Measurements from ENCODE around the gene KLRK1. TPM values are rescaled to one million over a fixed set of nuclear protein-coding genes. Genes with fewer than 3 reads are reported as not detected.

Gene KLRK1
- polyA plus RNA-seq, 1 donor from 2014 or later = 14.9 TPM

DNA sequence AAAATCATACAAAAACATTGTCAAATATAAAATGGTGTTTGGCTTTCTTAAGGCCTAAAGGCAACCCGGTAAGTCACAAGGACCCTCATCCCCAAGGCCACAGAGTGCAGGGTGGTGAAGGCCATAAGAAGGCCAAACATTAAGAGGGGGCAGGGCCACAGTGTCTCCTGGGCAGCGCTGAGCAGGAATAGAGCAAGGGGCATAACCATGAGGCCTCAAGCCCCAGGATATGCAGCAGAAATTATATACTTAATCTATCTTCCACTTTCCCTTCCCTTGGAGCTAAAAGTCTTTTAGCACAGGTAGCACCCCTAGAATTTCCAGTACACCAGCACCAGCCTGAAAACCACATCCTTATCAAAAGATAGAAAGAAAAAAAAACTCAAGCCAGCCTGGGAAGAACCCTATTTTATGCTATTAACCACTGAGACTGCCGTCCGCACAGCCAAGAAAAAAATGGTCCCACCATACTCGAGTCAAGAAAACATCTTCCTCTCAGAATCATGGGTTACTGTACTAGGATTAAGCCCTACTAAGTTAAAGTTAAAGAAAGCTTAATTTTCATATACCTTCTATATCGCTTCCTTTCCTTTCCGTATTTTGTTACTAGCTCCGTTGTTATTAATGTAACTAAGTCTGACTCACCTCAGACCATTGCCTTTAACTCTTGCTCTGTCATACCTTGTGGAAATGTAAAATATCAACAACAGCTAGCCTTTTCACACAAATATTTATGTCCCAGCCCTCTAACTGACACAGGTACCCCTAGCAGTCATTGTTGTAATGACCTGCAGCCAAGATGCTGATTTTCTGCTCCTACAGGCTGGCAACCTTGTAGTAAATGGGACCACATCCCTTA, 20.1 kb downstream of the KLRK1 start:
- H3K27me3 ChIP-seq (ENCODE audit: insufficient read depth, low read depth, low read length) = no peaks in the 10 kb centered on the region
- TF ChIP-seq RAD21 (conservative IDR thresholded peaks at IDR 0.05) (no peak), CTCF (IDR thresholded peaks at IDR 0.05; ENCODE audit: poor library complexity, severe bottlenecking) (no peak), TAF1 (IDR thresholded peaks at IDR 0.05; ENCODE audit: low read depth) (no peak), EZH2 (IDR thresholded peaks at IDR 0.05; ENCODE audit: borderline replicate concordance, insufficient read depth, low read length, poor library complexity, severe bottlenecking) (no peak), MXI1 (conservative IDR thresholded peaks at IDR 0.05; ENCODE audit: poor library complexity, severe bottlenecking) (no peak), EP300 (conservative IDR thresholded peaks at IDR 0.05; ENCODE audit: poor library complexity, severe bottlenecking) (no peak), POLR2AphosphoS5 (IDR thresholded peaks at IDR 0.05) (no peak), SMC3 (conservative IDR thresholded peaks at IDR 0.05; ENCODE audit: poor library complexity) (no peak)
- TF ChIP-seq, protein P1, sequence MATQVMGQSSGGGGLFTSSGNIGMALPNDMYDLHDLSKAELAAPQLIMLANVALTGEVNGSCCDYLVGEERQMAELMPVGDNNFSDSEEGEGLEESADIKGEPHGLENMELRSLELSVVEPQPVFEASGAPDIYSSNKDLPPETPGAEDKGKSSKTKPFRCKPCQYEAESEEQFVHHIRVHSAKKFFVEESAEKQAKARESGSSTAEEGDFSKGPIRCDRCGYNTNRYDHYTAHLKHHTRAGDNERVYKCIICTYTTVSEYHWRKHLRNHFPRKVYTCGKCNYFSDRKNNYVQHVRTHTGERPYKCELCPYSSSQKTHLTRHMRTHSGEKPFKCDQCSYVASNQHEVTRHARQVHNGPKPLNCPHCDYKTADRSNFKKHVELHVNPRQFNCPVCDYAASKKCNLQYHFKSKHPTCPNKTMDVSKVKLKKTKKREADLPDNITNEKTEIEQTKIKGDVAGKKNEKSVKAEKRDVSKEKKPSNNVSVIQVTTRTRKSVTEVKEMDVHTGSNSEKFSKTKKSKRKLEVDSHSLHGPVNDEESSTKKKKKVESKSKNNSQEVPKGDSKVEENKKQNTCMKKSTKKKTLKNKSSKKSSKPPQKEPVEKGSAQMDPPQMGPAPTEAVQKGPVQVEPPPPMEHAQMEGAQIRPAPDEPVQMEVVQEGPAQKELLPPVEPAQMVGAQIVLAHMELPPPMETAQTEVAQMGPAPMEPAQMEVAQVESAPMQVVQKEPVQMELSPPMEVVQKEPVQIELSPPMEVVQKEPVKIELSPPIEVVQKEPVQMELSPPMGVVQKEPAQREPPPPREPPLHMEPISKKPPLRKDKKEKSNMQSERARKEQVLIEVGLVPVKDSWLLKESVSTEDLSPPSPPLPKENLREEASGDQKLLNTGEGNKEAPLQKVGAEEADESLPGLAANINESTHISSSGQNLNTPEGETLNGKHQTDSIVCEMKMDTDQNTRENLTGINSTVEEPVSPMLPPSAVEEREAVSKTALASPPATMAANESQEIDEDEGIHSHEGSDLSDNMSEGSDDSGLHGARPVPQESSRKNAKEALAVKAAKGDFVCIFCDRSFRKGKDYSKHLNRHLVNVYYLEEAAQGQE (IDR thresholded peaks at IDR 0.05; ENCODE audit: borderline replicate concordance) = no peak
- no peaks in the 10 kb centered on the region for H3K9me3 ChIP-seq (ENCODE audit: low read length)
- H3K79me2 ChIP-seq (replicated peaks; ENCODE audit: insufficient read depth, low read length) = no peaks in the 10 kb centered on the region
- no peak overlapping the region for H3K9ac ChIP-seq (ENCODE audit: low read length)
- no peak overlapping the region for H2AFZ ChIP-seq (ENCODE audit: low read depth, low read length)
- H3F3A ChIP-seq (ENCODE audit: insufficient read depth, low read length, poor library complexity, severe bottlenecking) = no peaks in the 10 kb centered on the region
- H3K9me2 ChIP-seq (ENCODE audit: insufficient read depth, low read length) = no peaks in the 10 kb centered on the region
- H3K4me2 ChIP-seq (ENCODE audit: low read length) = no peak overlapping the region
- no peaks in the 10 kb centered on the region for H3K36me3 ChIP-seq (ENCODE audit: insufficient read depth, low read length)
- no peak overlapping the region for H3K4me3 ChIP-seq (ENCODE audit: low read length)
- no peaks in the 10 kb centered on the region for H4K20me1 ChIP-seq (ENCODE audit: insufficient read depth)
- H3K27ac ChIP-seq (ENCODE audit: low read length) = no peak overlapping the region

- Histone ChIP-seq H3K9ac (ENCODE audit: low read length) (no peak overlapping the region), H3K27me3 (ENCODE audit: insufficient read depth, low read depth, low read length) (no peaks in the 10 kb centered on the region), H3K9me2 (ENCODE audit: insufficient read depth, low read length) (no peaks in the 10 kb centered on the region), H3F3A (ENCODE audit: insufficient read depth, low read length, poor library complexity, severe bottlenecking) (no peaks in the 10 kb centered on the region), H4K20me1 (ENCODE audit: insufficient read depth) (no peaks in the 10 kb centered on the region), H3K36me3 (ENCODE audit: insufficient read depth, low read length) (no peaks in the 10 kb centered on the region), H3K4me3 (ENCODE audit: low read length) (no peak overlapping the region), H2AFZ (ENCODE audit: low read depth, low read length) (no peak overlapping the region), H3K4me2 (ENCODE audit: low read length) (no peak overlapping the region), H3K27ac (ENCODE audit: low read length) (no peak overlapping the region), H3K79me2 (replicated peaks; ENCODE audit: insufficient read depth, low read length) (no peaks in the 10 kb centered on the region), H3K9me3 (ENCODE audit: low read length) (no peaks in the 10 kb centered on the region)
- no peak for TF ChIP-seq SMC3 (conservative IDR thresholded peaks at IDR 0.05; ENCODE audit: poor library complexity)
- TF ChIP-seq, protein P1 (IDR thresholded peaks at IDR 0.05; ENCODE audit: borderline replicate concordance) = no peak
- no peak for TF ChIP-seq CTCF (IDR thresholded peaks at IDR 0.05; ENCODE audit: poor library complexity, severe bottlenecking)
- no peak for TF ChIP-seq TAF1 (IDR thresholded peaks at IDR 0.05; ENCODE audit: low read depth)
- TF ChIP-seq MXI1 (conservative IDR thresholded peaks at IDR 0.05; ENCODE audit: poor library complexity, severe bottlenecking) = no peak
- TF ChIP-seq RAD21 (conservative IDR thresholded peaks at IDR 0.05) = no peak
- no peak for TF ChIP-seq EP300 (conservative IDR thresholded peaks at IDR 0.05; ENCODE audit: poor library complexity, severe bottlenecking)
- no peak for TF ChIP-seq EZH2 (IDR thresholded peaks at IDR 0.05; ENCODE audit: borderline replicate concordance, insufficient read depth, low read length, poor library complexity, severe bottlenecking)
- TF ChIP-seq POLR2AphosphoS5 (IDR thresholded peaks at IDR 0.05) = no peak
Observed at GRCh38 chr12:10368206-10369171, 21.4 kb downstream of the KLRK1 start.

Data from neural cell (in vitro differentiated cells).